Testis (tissue), 3 donors: ENCODE measurements around the gene TMEM239. TPM values are rescaled to one million over a fixed set of nuclear protein-coding genes. Genes with fewer than 3 reads are reported as not detected.

Experiments
- DNase-seq: peaks from one replicate; pipeline ENCODE4 v3.0.0-alpha.2; 2019
- H3K27ac ChIP-seq, 2 donors: fragments of 200-600 bp; sonication (generic); one replicate each; pipeline ENCODE4 v1.5.1; 2019
- H3K27me3 ChIP-seq: fragments of 200-600 bp; sonication (generic); one replicate; pipeline ENCODE4 v1.5.1; 2019
- H3K36me3 ChIP-seq: fragments of 200-600 bp; sonication (generic); one replicate; pipeline ENCODE4 v1.5.1; 2017; ENCODE audit warnings: low read depth; ENCODE audit errors: missing control alignments
- H3K4me1 ChIP-seq: fragments of 200-600 bp; sonication (generic); one replicate; pipeline ENCODE4 v1.5.1; 2019
- H3K4me3 ChIP-seq, 2 donors: fragments of 200-600 bp; sonication (generic); one replicate each; pipeline ENCODE4 v1.5.1; 2017 to 2019
- H3K9me3 ChIP-seq: fragments of 200-600 bp; sonication (generic); one replicate; pipeline ENCODE4 v1.5.1; 2017
- CTCF ChIP-seq, 3 experiments: fragments of 450-650 bp in 2 of 3; fragments of 200-600 bp in 1 of 3; sonication (generic) in 1 of 3; IDR thresholded peaks; one replicate each; pipeline ENCODE4 v1.5.1; 2016 to 2019; ENCODE audit warnings: antibody characterized with exemption in 3 of 3, mild to moderate bottlenecking in 2 of 3, moderate library complexity in 1 of 3
- POLR2A ChIP-seq: fragments of 450-650 bp; IDR thresholded peaks from one replicate; pipeline ENCODE4 v1.6.1; 2017; ENCODE audit warnings: antibody characterized with exemption, mild to moderate bottlenecking, moderate library complexity
- WGBS, 2 donors: methylation state at CpG; one replicate each; pipeline ENCODE4 v1.1.5; 2018; 5-methylcytosine and 5-hydroxymethylcytosine counted together
- intact Hi-C: fragments of 100-400 bp; cut with DNase I; formaldehyde crosslinking; loops from one replicate; pipeline ENCODE4 v1.15.1; 2023; ENCODE audit warnings: low total_unique reads
- polyA plus RNA-seq: library from polyadenylated mRNA; stranded (reverse); fragments of 350-450 nt; fragmentation: Illumina TruSeq; extraction: RNeasy Lipid Tissue Mini Kit (QIAGEN cat#74804); gene quantifications from one replicate; pipeline ENCODE4 v1.2.3, GENCODE V29; 2014; ENCODE audit warnings: low read depth, low replicate concordance; ENCODE audit not compliant: insufficient read depth
- total RNA-seq, 2 donors: library from RNA; depleted of rRNA; stranded (reverse); fragments of >200 nt; gene quantifications; one replicate each; pipeline ENCODE4 v1.2.3, GENCODE V29; 2016

Gene TMEM239
- total and polyA plus RNA-seq, 3 donors from 2014 or later: 39.0 to 133 (median 77.3) TPM

DNA sequence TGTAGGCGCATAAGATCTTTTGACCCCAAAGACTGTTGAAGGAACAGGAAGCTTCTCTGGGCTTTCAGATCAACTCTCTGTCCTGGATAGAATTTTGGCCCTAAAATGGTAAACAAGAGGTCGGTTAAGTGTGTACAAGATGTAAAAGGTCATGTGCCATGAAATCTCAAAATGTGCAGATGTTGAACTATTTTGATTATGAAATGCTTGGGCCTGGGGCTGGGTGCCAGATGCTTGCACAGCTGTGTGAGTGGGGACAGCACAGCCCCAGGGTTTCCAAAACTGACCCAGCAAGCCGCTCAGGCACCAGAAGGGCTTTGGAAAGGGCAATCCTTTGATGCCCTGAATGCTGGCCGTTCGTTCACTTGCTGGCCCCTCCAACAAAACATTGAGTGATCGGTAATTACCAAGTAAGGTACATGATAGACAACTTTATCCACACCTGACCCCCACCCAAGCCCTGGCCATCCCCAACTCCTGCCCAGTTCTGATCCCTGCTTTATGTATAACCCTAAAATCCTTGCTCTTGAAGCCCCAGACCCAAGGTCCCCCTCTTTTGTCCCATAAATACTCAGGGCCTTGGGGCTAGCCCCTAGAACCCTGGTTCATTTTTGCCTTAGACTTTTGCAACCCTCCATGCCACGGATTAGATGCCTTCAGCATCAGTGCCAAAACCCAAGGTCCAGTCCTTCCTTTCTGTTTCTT, 1.9 kb downstream of the TMEM239 start:
- peak; percentile 14 for DNase-seq
- TF ChIP-seq POLR2A: no peak
- TF ChIP-seq CTCF (IDR thresholded peaks at IDR 0.05): no peak
- Histone ChIP-seq H3K27me3 (no peaks in the 10 kb centered on the region), H3K36me3 (no peaks in the 10 kb centered on the region), H3K4me1 (peaks cover 11% of the 10 kb centered on the region), H3K4me3 (no peak overlapping the region), H3K9me3 (no peaks in the 10 kb centered on the region), H3K27ac (no peak overlapping the region)
- intact Hi-C loops: no loop called here
- WGBS, 2 donors: 74 to 84% methylated on average over 7 of the region's 7 CpGs

GRCh38 chr20:2820084-2820895, 4.1 kb downstream of the TMEM239 start:
- Histone ChIP-seq H3K27me3 (no peaks in the 10 kb centered on the region), H3K27ac (no peak overlapping the region), H3K4me3 (peak overlapping the region in 1 of 2 donors; percentile 13), H3K9me3 (no peaks in the 10 kb centered on the region), H3K36me3 (no peaks in the 10 kb centered on the region), H3K4me1 (peaks cover 11% of the 10 kb centered on the region)
- intact Hi-C loops: no loop called here
- peak; percentile 57 for DNase-seq
- no peak for TF ChIP-seq CTCF (IDR thresholded peaks at IDR 0.05)
- TF ChIP-seq POLR2A: no peak
- WGBS, 2 donors: 6 to 14% methylated on average over 27 to 32 of the region's 32 CpGs

GRCh38 chr20:2820896-2821869, 5.0 kb downstream of the TMEM239 start:
- no peak for TF ChIP-seq CTCF (IDR thresholded peaks at IDR 0.05)
- no peak for TF ChIP-seq POLR2A
- Histone ChIP-seq H3K36me3 (no peaks in the 10 kb centered on the region), H3K27me3 (no peaks in the 10 kb centered on the region), H3K4me3 (peak overlapping the region; percentile 6 to 13), H3K9me3 (no peaks in the 10 kb centered on the region), H3K4me1 (peaks cover 11% of the 10 kb centered on the region), H3K27ac (no peak overlapping the region)
- intact Hi-C loops: no loop called here
- DNase-seq: peak; percentile 14
- WGBS, 2 donors: 15 to 18% methylated on average over 32 to 68 of the region's 68 CpGs

- Histone ChIP-seq H3K27ac (no peak overlapping the region), H3K36me3 (no peaks in the 10 kb centered on the region), H3K4me3 (no peak overlapping the region), H3K9me3 (no peaks in the 10 kb centered on the region), H3K27me3 (no peaks in the 10 kb centered on the region), H3K4me1 (peaks cover 11% of the 10 kb centered on the region)
- peak; percentile 12 for DNase-seq
- 25 to 40% methylated on average over 3 to 5 of the region's 5 CpGs for WGBS, 2 donors
- intact Hi-C loops: no loop called here
- TF ChIP-seq POLR2A: no peak
Observed at GRCh38 chr20:2822073-2822472, 5.9 kb downstream of the TMEM239 start.
